Lower leg skin (tissue), 4 donors: ENCODE measurements around the gene RIPK1. TPM values are rescaled to one million over a fixed set of nuclear protein-coding genes. Genes with fewer than 3 reads are reported as not detected.
"Not testable (repeated sequence)": the region's sequence is repeated elsewhere in the genome, so short reads cannot be mapped to it uniquely, and the experiment has no call there.

Experiments used
- DNase-seq, 2 donors: peaks; one replicate each; pipeline ENCODE4 v3.0.0-alpha.2; 2019; ENCODE audit warnings: low spot score in 2 of 2
- H3K4me3 ChIP-seq: fragments of 200-600 bp; sonication (generic); 2 replicates; pipeline ENCODE4 v1.5.1; 2017; ENCODE audit warnings: mild to moderate bottlenecking, low read depth; ENCODE audit not compliant: poor library complexity, severe bottlenecking
- POLR2A ChIP-seq, 2 donors: fragments of 450-650 bp; IDR thresholded peaks; one replicate each; pipeline ENCODE4 v1.6.1; 2016 to 2017; ENCODE audit warnings: antibody characterized with exemption in 2 of 2, mild to moderate bottlenecking in 1 of 2, moderate library complexity in 1 of 2
- WGBS, 2 donors: methylation state at CpG; one replicate each; pipeline ENCODE4 v1.1.5; 2018; 5-methylcytosine and 5-hydroxymethylcytosine counted together
- intact Hi-C: fragments of 100-400 bp; cut with DNase I; formaldehyde crosslinking; loops from one replicate; pipeline ENCODE4 v1.15.0; 2023; ENCODE audit warnings: low total_unique reads
- total RNA-seq, 4 donors: library from RNA; depleted of rRNA; stranded (reverse); fragments of >200 nt; gene quantifications; one replicate each; pipeline ENCODE4 v1.1.0, GENCODE V29; 2016
- TF ChIP-seq, protein P1 (sequence below), 3 donors: fragments of 450-650 bp; IDR thresholded peaks; one replicate each; pipeline ENCODE4 v1.5.1; 2016; ENCODE audit warnings: antibody characterized with exemption in 3 of 3, mild to moderate bottlenecking in 3 of 3, moderate library complexity in 2 of 3

Gene RIPK1
- total RNA-seq, 4 donors from 2014 or later = 28.2 to 37.2 (median 29.5) TPM

DNA sequence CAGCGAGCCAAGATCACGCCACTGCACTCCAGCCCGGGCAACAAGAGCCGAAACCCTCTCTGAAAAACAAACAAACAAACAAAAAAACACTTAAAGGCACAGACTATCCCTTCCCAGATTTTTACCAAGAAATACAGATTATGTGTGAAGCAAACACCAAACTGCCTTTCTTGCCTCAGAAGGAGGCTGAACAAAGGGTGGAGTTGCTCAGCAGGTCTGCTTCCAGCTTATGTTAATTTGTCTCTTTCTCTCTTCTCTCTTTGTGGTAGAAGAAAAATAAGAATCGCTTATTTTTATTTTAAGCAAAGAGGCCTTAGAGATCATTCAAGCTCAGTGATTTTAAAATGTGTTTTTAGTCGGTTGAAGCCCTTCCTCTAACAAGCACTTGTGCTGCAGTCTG lies 74.9 kb downstream of the RIPK1 start:
- TF ChIP-seq POLR2A (IDR thresholded peaks at IDR 0.05) = no peak
- TF ChIP-seq, protein P1, sequence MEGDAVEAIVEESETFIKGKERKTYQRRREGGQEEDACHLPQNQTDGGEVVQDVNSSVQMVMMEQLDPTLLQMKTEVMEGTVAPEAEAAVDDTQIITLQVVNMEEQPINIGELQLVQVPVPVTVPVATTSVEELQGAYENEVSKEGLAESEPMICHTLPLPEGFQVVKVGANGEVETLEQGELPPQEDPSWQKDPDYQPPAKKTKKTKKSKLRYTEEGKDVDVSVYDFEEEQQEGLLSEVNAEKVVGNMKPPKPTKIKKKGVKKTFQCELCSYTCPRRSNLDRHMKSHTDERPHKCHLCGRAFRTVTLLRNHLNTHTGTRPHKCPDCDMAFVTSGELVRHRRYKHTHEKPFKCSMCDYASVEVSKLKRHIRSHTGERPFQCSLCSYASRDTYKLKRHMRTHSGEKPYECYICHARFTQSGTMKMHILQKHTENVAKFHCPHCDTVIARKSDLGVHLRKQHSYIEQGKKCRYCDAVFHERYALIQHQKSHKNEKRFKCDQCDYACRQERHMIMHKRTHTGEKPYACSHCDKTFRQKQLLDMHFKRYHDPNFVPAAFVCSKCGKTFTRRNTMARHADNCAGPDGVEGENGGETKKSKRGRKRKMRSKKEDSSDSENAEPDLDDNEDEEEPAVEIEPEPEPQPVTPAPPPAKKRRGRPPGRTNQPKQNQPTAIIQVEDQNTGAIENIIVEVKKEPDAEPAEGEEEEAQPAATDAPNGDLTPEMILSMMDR (IDR thresholded peaks at IDR 0.05) = no peak
- no peak overlapping the region for H3K4me3 ChIP-seq
- 85 to 89% methylated on average over 6 of the region's 6 CpGs for WGBS, 2 donors
- no peak for DNase-seq
- intact Hi-C loops = no loop called here

DNA sequence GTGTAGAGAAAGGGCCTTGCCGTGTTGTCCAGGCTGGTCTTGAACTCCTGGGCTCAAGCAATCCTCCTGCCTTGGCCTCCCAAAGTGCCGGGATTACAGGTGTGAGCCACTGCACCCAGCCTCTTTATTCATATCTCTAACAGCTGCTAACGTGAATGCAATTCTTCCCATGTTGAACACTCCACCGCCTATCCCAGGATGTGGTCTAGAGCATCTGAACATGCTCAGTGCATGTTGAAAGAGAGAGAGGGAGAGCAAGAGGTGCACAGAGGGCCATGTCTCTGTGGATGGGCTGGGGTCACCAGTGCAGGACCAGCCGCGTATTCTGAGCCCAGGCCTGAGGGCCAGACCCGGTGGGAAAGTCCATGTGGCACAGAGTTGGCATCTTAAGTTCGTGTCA lies 76.3 kb downstream of the RIPK1 start:
- 78 to 84% methylated on average over 8 of the region's 8 CpGs for WGBS, 2 donors
- intact Hi-C loops = no loop called here
- no peak overlapping the region for H3K4me3 ChIP-seq
- no peak for DNase-seq
- TF ChIP-seq, protein P1 (IDR thresholded peaks at IDR 0.05) = no peak
- no peak for TF ChIP-seq POLR2A (IDR thresholded peaks at IDR 0.05)

DNA sequence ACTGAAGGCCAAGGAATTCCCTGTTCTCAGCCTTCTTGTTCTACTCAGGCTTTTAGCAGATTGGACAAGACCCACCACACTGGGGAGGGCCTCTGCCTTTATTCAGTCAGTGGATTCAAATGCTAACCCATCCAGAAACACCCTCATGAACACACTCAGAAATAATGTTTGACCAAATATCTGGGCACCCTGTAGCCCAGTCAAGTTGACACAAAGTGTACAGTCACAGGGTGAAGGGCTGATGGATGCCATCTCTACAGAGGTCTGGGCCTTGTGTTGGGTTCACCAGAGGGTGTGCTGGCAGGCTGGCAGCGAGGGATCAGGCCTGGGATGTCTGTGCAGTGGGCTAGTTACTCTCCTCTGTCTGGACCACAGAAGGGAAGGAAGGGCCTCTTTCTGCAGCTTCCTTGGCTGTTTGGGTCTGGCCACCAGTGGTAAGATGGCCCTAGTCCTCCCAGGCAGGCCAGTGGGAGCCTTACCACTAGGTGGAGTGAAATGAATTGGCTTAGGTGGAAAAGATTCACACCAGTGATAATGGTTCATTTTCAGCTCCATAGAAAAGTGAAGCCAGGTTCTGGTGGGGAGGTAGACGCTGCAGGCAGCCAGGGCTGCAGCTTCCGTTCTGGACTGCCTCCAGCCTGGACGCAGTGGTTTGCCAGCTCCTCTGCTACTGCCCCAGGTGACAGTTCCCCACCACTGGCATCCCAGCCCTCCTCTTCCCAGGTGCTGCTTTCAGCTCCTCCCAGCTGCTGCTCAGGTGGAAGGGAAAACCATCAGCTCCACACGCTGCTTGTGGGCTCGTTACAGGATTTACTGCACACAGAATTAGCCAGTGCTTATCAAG lies 79.8 kb downstream of the RIPK1 start:
- 87 to 88% methylated on average over 6 of the region's 6 CpGs for WGBS, 2 donors
- DNase-seq = no peak
- H3K4me3 ChIP-seq = no peak overlapping the region
- intact Hi-C loops = no loop called here
- no peak for TF ChIP-seq POLR2A (IDR thresholded peaks at IDR 0.05)
- TF ChIP-seq, protein P1 (IDR thresholded peaks at IDR 0.05) = no peak

DNA sequence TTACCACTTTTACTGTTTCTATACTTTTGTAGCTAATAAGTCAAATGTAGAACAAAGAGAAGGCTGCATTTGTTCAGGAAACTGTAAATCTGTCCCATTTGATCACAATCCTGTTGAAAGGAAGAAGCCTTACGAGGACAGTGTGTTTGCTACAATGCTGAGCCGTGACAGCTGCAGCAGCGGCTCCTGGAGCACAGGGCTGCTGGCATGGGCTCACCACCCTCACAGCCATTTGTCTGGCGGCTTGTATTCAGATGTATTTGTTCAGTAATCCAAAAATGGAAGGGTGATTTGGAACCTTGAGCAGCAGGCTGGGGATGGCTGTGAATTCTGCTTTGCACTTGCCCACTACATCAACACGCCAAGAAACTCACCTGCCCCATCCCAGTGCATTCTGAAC lies 83.4 kb downstream of the RIPK1 start:
- intact Hi-C loops = no loop called here
- TF ChIP-seq POLR2A (IDR thresholded peaks at IDR 0.05) = no peak
- TF ChIP-seq, protein P1 (IDR thresholded peaks at IDR 0.05) = no peak
- no peak for DNase-seq
- 67 to 68% methylated on average over 5 of the region's 5 CpGs for WGBS, 2 donors
- H3K4me3 ChIP-seq = no peak overlapping the region

DNA sequence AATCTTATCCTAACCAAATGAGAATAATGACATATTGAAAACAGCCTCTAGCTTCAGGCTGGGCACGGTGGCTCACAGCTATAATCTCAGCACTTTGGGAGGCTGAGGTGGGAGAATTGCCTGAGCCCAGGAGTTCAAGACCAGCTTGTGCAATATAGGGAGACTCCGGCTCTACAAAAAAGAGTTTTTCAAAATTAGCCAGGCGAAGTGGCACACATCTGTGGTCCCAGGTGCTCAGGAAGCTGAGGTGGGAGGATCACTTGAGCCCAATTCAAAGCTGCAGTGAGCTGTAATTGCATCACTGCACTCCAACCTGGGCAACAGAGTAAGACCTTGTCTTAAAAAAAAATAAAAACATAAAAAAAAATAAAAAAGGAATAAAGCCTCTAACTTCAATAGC lies 84.4 kb downstream of the RIPK1 start:
- no peak overlapping the region for H3K4me3 ChIP-seq
- 89 to 91% methylated on average over 3 of the region's 3 CpGs for WGBS, 2 donors
- intact Hi-C loops = no loop called here
- no peak for DNase-seq
- no peak for TF ChIP-seq POLR2A (IDR thresholded peaks at IDR 0.05)
- TF ChIP-seq, protein P1 (IDR thresholded peaks at IDR 0.05) = no peak

DNA sequence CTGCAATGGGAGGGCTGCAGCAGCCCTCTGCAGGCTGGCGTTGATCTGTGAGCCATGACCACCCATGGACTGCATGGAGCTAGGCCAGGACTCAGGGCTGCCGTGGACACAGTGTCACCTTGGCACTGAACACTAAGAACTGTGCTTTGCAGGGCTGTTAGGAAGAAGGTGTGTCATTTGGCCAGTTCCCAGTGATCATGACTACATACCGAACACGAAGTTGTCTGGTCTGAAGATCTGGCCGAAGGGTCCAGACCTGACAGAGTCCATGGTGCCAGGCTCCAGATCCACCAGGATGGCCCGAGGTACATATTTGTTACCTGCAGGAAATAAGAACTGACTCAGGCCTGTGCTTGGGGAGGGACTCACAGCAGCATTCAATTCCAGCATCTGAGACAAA lies 87.1 kb downstream of the RIPK1 start:
- DNase-seq, H3K4me3 ChIP-seq, intact Hi-C loops: not testable (repeated sequence)
- WGBS, 2 donors = 43 to 56% methylated on average over 6 of the region's 6 CpGs

DNA sequence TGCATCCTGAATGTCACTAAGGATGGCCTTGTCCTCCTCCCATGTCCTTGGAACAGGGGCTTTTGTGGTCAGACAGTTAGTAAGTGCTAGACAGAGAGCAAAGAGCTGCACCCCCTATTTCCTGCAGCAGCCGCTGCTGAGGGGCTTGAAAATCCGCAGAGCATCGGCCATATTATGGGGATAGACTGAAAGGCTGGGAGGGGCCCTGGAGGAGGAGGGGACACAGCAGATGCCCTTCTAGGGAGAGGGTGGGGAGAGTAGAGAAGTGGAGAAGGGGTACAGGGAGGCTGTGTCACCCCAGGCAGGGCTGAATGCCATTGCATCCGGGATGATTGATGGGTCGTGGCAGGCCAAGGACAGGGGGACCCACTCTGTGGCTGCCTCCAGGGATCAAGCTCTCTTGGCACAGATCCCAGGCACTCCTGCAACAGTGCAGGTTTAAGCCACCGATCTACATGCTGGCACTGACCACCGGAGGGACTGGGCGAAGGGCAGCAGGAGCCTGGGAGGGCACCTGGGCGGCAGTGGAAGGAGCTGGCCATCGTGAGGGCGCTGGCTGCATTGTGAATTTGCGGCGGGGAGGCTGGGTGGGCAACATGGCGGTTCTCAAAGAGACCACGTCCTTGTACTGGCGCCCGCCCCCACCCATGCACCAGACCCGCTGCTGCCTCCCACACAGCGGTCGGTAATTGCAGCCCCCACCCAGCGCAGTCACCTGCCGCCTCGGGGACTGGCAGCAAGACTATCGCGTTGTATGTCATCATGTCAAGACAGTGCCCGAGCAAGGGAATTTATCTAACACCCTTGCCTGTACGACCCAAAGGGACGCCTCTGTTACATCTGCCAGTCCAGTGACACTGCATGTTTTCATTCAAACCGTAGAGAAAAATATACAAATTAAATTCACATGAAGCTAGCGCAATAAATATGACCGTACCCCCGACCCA lies 88.2 kb downstream of the RIPK1 start:
- DNase-seq, intact Hi-C loops: not testable (repeated sequence)
- H3K4me3 ChIP-seq = peak overlapping the region; percentile 86
- WGBS, 2 donors = 11 to 18% methylated on average over 12 to 20 of the region's 32 CpGs
